WERI-Rb-1 (cell line): ENCODE data around the gene SRI.

Experiments used
- DNase-seq: peaks from one replicate; pipeline ENCODE4 v3.0.0-alpha.2; 2020
- H3K27ac ChIP-seq: fragments of 250-450 bp; sonication (Bioruptor Pico); 2 replicates; pipeline ENCODE4 v1.5.1; 2020; ENCODE audit warnings: mild to moderate bottlenecking, moderate library complexity
- H3K27me3 ChIP-seq: fragments of 250-450 bp; sonication (Bioruptor Pico); 2 replicates; pipeline ENCODE4 v1.5.1; 2021; ENCODE audit warnings: mild to moderate bottlenecking, low read depth, moderate library complexity; ENCODE audit not compliant: insufficient read depth, severe bottlenecking
- H3K36me3 ChIP-seq: fragments of 250-450 bp; sonication (Bioruptor Pico); 2 replicates; pipeline ENCODE4 v1.5.1; 2020; ENCODE audit warnings: mild to moderate bottlenecking, moderate library complexity
- H3K4me3 ChIP-seq: 2 replicates; pipeline ENCODE4 v1.5.1; 2011; ENCODE audit warnings: low read depth, mild to moderate bottlenecking, control low read depth, low read length
- H3K9me3 ChIP-seq: fragments of 250-450 bp; sonication (Bioruptor Pico); 2 replicates; pipeline ENCODE4 v1.5.1; 2021; ENCODE audit warnings: mild to moderate bottlenecking, moderate library complexity; ENCODE audit not compliant: severe bottlenecking
- TF ChIP-seq, protein P1 (sequence below): IDR thresholded peaks from 2 replicates; pipeline ENCODE4 v1.5.1; 2011; ENCODE audit warnings: low read depth, mild to moderate bottlenecking, control low read depth, inconsistent platforms, low read length

Gene SRI

GRCh38 chr7:88229302-88229995, 9.6 kb upstream of the SRI start:
- Histone ChIP-seq H3K27me3 (no peaks in the 10 kb centered on the region), H3K4me3 (no peak overlapping the region), H3K9me3 (no peaks in the 10 kb centered on the region), H3K27ac (no peak overlapping the region), H3K36me3 (no peaks in the 10 kb centered on the region)
- TF ChIP-seq, protein P1, sequence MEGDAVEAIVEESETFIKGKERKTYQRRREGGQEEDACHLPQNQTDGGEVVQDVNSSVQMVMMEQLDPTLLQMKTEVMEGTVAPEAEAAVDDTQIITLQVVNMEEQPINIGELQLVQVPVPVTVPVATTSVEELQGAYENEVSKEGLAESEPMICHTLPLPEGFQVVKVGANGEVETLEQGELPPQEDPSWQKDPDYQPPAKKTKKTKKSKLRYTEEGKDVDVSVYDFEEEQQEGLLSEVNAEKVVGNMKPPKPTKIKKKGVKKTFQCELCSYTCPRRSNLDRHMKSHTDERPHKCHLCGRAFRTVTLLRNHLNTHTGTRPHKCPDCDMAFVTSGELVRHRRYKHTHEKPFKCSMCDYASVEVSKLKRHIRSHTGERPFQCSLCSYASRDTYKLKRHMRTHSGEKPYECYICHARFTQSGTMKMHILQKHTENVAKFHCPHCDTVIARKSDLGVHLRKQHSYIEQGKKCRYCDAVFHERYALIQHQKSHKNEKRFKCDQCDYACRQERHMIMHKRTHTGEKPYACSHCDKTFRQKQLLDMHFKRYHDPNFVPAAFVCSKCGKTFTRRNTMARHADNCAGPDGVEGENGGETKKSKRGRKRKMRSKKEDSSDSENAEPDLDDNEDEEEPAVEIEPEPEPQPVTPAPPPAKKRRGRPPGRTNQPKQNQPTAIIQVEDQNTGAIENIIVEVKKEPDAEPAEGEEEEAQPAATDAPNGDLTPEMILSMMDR: no peak
- DNase-seq: no peak

- DNase-seq: no peak
- H3K27ac ChIP-seq: no peak overlapping the region
Measured at GRCh38 chr7:88226886-88227516, 7.2 kb upstream of the SRI start.

GRCh38 chr7:88226201-88226600, 6.4 kb upstream of the SRI start:
- TF ChIP-seq, protein P1: no peak
- Histone ChIP-seq H3K36me3 (no peaks in the 10 kb centered on the region), H3K27ac (no peak overlapping the region), H3K27me3 (no peaks in the 10 kb centered on the region), H3K9me3 (no peaks in the 10 kb centered on the region), H3K4me3 (no peak overlapping the region)
- no peak for DNase-seq

More at GRCh38 chr7:88226886-88227516, 7.2 kb upstream of the SRI start:
- no peaks in the 10 kb centered on the region for H3K36me3 ChIP-seq
- TF ChIP-seq, protein P1: no peak
- no peaks in the 10 kb centered on the region for H3K27me3 ChIP-seq
- H3K4me3 ChIP-seq: no peak overlapping the region
- no peaks in the 10 kb centered on the region for H3K9me3 ChIP-seq

- no peak overlapping the region for H3K27ac ChIP-seq
- no peaks in the 10 kb centered on the region for H3K36me3 ChIP-seq
- no peak overlapping the region for H3K4me3 ChIP-seq
- no peak for DNase-seq
- TF ChIP-seq, protein P1: no peak
- H3K27me3 ChIP-seq: no peaks in the 10 kb centered on the region
- H3K9me3 ChIP-seq: no peaks in the 10 kb centered on the region
Measured at GRCh38 chr7:88224601-88225275, 4.9 kb upstream of the SRI start.

- no peak for DNase-seq
- no peak overlapping the region for H3K27ac ChIP-seq
- no peak overlapping the region for H3K4me3 ChIP-seq
- no peaks in the 10 kb centered on the region for H3K9me3 ChIP-seq
- H3K36me3 ChIP-seq: no peaks in the 10 kb centered on the region
- H3K27me3 ChIP-seq: no peaks in the 10 kb centered on the region
- TF ChIP-seq, protein P1: no peak
Measured at GRCh38 chr7:88223265-88223664, 3.4 kb upstream of the SRI start.
